ENCODE data around the gene AFAP1. TPM values are rescaled to one million over a fixed set of nuclear protein-coding genes. Genes with fewer than 3 reads are reported as not detected.

Gene AFAP1
- total RNA-seq, 1 experiment from 2014 or later, result 45.6 TPM

GRCh38 chr4:7771056-7771455 is 168.6 kb downstream of the AFAP1 start:
- no peak for DNase-seq (ENCODE audit: low spot score)

GRCh38 chr4:7770224-7771050 is 169.2 kb downstream of the AFAP1 start:
- DNase-seq (ENCODE audit: low spot score), result no peak

DNA sequence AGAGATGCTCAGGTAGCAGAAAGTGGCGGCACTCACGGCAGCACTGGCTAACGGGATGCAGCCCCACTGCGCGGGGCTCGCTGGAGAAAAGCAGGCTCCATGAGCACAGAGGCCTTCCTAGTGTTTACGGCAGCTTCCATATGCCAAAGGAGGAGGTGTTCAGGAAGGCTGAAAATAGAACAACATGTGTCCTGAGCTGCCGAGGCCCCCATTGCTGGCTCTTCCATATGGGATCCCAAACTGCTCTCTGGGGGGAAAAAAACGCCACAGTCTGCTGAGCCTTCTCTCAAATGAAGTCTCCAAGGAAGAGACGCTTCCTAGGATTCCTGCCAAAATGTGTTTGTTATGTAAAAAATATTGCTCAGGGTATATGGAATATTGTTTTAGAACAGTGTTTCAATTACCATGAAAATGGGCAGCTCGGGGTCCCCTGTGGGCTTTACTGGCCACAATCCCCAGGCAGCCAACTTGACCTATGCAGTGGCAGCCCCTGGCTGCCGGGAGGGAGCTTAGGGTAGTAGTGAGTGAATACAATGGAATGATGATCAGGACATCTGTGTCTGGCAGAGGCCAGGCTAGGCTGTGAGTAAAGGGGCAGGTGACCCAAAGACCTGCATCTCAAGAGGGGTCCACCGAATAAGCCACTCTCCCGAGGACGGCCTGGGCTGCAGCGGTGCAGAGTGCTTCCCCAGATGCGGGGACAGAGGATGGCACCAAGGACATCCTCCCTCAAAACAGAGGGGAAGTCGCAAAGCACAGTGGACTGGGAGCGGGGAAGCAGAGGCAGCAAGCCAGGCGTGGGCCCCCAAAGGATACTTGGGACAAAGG is 170.1 kb downstream of the AFAP1 start:
- DNase-seq (ENCODE audit: low spot score), result no peak

- DNase-seq (ENCODE audit: low spot score), result no peak
These were observed 170.9 kb downstream of the AFAP1 start for GRCh38 chr4:7768736-7769135.

- DNase-seq (ENCODE audit: low spot score), result no peak
These were observed 171.7 kb downstream of the AFAP1 start for GRCh38 chr4:7767966-7768365.

DNA sequence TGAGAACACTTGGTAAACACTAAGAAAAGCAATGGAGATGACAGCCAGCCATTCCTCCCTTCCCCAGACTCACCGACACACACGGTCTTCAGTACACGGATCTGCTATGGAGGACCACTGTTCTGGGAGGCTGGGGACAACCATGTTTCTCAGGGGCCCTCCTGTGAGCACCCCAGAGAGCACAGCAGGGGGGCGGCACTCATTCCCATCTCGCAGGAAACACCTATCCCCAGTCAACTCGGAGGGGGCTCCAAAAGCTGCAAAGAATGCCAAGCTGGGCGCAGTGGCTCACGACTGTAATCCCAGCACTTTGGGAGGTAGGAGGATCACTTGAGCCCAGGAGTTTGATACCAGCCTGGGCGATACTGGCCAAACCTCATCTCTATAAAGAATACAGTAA is 172.1 kb downstream of the AFAP1 start:
- no peak for DNase-seq (ENCODE audit: low spot score)

GRCh38 chr4:7766661-7767345 is 172.9 kb downstream of the AFAP1 start:
- no peak for DNase-seq (ENCODE audit: low spot score)

GRCh38 chr4:7766086-7766485 is 173.6 kb downstream of the AFAP1 start:
- no peak for DNase-seq (ENCODE audit: low spot score)

DNA sequence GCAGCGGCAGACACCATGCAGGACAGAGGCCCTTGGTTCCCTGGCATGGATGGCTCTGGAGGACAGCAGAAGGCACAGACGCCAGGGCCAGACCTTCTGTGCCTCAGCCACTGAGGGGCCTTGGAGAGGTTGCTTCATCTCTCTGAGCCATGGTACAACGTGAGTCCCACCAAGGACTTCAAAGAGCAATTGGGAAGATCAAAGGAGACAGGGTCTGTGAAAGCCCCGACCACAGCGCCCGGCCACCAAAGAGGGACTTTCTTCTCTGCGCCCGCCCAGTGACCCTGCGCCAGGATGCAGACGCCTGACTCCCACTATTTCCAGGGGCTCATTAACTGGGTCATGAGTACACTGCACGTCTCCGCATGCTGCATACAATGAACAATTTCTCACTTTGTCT is 174.0 kb downstream of the AFAP1 start:
- DNase-seq (ENCODE audit: low spot score), result no peak

DNA sequence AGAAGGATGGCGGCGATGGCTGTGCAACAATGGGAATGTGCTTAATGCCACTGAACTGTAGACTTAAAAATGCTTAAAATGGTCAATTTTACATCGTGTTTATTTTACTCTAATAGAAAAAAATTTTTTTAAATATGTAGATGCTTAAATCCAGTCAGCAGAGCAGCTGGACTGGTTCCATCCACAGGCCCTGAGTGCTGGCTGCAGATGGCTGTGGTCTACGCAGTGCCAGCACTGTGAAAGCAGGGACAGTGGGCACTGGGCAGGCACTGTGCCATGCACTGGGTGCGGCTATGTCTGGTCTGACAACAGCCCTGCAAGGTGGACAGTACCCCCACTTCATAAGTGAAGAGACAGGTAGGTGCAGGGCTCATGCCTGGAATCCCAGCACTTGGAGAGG is 175.2 kb downstream of the AFAP1 start:
- DNase-seq (ENCODE audit: low spot score), result no peak

DNA sequence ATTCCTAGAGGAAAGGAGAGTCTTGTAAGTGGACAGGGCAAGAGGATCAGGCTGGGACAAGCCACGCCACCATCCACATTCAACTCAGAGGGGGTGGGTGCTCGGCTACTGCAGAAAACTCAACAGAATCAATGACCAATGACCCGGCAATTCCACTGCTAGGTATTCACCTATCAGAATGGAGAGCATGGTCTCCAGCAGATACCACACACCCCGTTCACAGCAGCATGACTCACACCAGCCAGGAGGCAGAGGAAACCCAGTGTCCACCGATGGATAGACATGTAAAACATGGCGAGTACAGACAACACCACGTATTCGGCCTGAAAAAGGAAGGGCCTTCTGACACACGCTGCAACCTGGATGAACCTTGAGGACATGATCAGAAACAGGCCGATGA is 175.9 kb downstream of the AFAP1 start:
- no peak for DNase-seq (ENCODE audit: low spot score)

DNA sequence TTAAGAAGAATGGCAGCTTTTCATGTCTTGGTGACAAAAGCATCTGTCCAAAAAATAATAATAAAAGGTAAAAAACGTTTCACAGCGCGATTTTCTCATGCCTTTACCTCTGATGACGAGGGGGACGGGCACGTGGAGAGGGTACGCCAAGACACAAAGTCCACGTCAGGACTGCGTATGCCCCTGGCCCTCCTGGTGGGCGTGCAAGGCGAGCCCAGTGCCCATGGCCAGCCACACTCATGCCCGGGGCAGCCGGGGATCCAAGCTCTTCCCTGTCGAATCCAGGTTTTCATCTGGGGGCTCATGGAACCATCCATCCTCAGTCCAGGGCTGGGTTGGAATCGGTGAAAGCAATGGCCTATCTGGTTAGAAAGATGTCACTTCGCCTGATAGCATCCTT is 176.6 kb downstream of the AFAP1 start:
- DNase-seq (ENCODE audit: low spot score), result no peak

DNA sequence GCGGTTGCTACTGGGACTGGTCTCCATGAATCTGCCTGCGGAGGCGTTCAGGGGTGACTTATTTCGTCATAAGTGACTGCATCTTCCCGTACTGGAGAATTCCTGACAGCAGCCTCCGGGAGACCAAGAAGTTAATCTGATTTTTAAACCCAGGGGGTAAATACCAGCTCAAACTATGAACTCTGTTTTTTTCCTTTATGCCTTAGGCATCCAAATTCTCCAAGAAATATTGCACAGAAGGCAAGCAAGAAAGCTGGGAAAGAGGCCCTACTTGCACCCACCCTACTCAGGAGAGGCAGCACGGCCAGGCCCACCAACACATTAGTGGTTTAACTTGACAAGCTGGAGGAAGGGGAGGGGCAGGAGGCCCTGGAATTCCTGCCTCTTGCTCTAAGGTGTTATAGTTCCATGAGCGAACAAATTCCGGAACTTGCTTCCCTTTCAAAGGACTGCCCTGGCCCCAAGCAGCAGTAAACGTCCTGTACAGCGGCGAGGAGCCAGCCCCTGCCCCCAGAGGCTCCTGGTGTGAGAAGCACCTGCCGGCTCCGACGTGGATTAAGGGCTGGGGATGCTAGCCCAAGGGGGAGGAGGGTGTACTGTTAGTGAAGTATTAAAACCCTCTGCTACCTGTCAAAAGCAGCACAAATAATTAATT is 177.2 kb downstream of the AFAP1 start:
- no peak for DNase-seq (ENCODE audit: low spot score)

DNA sequence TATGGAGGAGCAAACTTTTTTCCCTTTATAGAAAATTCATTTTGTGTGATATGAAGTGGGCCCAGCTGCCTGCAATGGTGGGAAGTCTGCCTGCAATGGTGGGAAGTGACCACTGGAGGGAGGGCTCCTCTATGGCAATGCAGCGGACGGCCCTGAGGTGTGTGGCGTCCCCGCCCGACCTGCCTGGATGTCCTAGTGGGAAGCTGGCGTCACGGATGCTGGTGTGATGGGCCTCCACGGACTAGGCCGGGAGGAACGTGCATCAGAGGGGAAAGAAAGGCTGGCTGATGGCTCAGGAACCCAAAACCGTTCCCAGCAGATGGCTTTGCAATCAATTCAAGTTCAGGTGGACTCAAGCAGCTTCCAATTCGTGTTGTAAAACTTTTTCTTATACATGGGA is 177.9 kb downstream of the AFAP1 start:
- DNase-seq (ENCODE audit: low spot score), result peak; percentile 36

DNA sequence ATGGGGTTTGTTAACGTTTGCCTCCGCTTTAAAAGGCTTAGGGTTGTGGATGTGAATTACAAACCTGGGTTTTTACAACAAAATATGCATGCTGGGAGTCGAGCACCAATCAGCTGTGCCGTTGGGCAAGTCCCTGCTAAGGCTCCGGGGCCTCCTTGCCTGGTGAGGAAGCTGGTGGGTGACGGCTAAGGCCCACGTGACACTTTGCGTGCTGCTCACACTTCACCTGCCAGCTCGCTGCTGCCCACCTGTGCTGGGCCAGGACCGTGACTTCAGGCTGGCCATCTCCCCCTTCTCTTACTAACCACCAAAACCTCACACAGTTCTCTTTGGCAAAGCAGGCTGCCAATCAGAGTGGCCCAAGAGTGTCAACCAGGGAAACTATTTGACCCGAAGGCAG is 178.3 kb downstream of the AFAP1 start:
- DNase-seq (ENCODE audit: low spot score), result no peak

DNA sequence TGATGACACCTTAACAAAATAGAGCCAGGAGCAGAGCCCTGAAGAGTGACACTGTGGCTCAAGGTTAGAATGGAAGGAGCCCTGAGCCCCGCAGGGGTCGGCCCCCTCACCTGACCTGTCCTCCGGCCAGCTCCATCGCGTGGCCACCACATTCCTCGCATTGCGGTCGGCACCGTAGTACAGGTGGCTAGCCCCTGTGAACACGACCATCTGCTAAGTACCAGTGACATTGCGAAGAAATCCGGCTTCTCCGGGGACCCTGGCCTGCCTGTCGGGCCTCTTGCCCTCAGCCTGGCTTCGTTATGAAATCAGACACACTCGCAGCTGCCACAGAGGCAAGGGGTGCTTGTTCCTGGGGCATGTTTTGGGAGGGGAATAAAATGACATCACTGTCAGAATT is 179.0 kb downstream of the AFAP1 start:
- no peak for DNase-seq (ENCODE audit: low spot score)

DNA sequence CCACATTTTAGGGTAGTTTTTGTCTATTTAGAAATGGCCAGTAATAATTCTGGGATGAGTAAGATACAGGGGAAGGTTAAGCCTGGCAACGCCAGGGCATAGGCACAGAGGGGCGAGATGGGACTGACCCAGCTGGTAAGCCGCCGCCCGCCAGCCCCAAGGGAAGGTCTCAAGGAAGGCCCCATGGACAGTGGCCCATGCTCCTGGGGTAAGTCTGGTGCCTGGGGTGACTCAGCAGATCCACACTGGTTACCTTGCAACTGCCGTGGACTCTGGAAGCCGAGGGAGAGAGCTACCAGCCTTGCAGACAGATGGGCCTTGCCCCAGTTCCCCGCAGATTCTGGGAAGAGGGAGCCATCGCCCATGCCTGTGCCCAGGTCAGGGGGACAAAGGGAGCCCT is 179.4 kb downstream of the AFAP1 start:
- DNase-seq (ENCODE audit: low spot score), result no peak

DNA sequence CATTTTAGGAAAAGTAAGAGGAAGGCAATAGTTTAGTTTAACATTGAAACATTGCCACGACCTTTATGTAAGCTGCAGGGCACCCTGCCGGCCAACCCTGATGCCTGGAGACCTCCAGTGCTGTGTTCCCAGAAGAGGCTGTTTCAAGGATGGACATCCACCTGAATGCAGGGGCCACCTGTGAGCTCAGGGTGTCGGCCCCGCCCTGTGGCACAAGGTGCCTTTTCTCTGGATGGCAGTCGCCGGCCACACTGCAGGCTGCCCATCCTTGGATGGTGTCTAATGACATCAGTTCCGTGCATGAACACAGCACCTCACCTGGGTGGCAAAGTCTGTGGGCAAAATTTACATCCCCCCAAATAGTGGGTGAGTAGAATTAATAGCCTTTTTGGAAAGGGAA is 180.0 kb downstream of the AFAP1 start:
- no peak for DNase-seq (ENCODE audit: low spot score)

DNA sequence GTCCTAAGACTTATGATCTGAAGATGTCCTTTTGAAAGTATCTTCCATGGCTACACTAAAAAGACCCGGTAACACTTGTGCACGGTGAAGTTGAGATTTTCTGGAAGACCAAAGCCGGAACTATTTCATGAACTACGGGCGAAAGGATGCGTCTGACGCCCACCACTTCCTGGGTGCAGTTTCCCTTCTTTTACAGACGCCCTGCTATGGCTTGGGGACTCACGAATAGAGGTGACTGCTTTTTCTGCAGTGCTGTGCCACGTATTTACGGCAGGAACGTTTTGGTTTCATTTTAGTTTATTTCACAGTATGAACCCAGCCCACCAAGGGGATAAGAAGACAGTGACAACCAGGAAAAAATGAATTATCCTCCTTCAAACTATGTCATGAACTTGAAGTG is 180.4 kb downstream of the AFAP1 start:
- no peak for DNase-seq (ENCODE audit: low spot score)

DNA sequence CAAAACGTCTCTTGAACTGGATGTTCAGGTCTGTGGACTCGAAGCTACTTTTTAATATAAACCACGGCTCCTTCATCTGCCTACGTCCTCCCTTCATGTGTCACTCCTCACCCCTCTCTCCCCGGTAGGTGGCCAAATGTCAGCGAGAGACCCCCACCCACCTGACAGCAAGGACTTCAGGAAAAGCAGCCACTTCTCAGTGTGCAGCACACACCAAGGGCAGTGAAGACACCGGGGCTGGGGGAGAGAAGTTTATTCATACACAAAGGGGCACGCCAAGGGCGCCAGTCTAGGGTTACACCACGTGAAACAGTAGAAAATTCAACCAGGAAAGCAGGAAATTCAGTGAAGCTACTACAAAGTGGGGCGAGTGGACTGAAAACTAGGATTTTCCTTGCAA is 181.2 kb downstream of the AFAP1 start:
- no peak for DNase-seq (ENCODE audit: low spot score)

GRCh38 chr4:7757501-7758471 is 181.9 kb downstream of the AFAP1 start:
- no peak for DNase-seq (ENCODE audit: low spot score)
